WTC11 (cell line): ENCODE data around the gene SMIM29. TPM values are rescaled to one million over a fixed set of nuclear protein-coding genes. Genes with fewer than 3 reads are reported as not detected.

Source experiments
- ATAC-seq: fragments of 200-7000 bp; cut with Tn5 transposase; 2 replicates; pipeline ENCODE4 v1.10.0; 2021; ENCODE audit warnings: mild to moderate bottlenecking, moderate library complexity
- CTCF ChIA-PET: fragments of 300-600 bp; sonication (Branson Sonifier 250); formaldehyde crosslinking; loops from one replicate; lab custom pipeline; 2021; ENCODE audit warnings: antibody characterized with exemption; lab: Charles Lee
- POLR2A ChIA-PET: fragments of 350-600 bp; sonication (Branson Sonifier 250); formaldehyde crosslinking; loops from one replicate; lab custom pipeline; 2021; ENCODE audit warnings: antibody characterized with exemption; lab: Charles Lee
- DNase-seq: peaks from one replicate; pipeline ENCODE4 v3.0.0; 2021; ENCODE audit warnings: low spot score
- H3K27ac Mint-ChIP-seq: 2 replicates; pipeline ENCODE4 v1.8.0; 2021; ENCODE audit warnings: mixed read lengths
- H3K27me3 Mint-ChIP-seq: 2 replicates; pipeline ENCODE4 v1.8.0; 2021; ENCODE audit warnings: low read depth, mild to moderate bottlenecking, moderate library complexity, mixed read lengths
- H3K36me3 Mint-ChIP-seq: 2 replicates; pipeline ENCODE4 v1.8.0; 2021; ENCODE audit warnings: mixed read lengths
- H3K4me1 Mint-ChIP-seq: 2 replicates; pipeline ENCODE4 v1.8.0; 2022; ENCODE audit warnings: mixed read lengths
- H3K4me3 Mint-ChIP-seq: 2 replicates; pipeline ENCODE4 v1.8.0; 2021; ENCODE audit warnings: mild to moderate bottlenecking, moderate library complexity, mixed read lengths
- H3K9me3 Mint-ChIP-seq: 2 replicates; pipeline ENCODE4 v1.8.0; 2021; ENCODE audit warnings: mixed read lengths
- ELF4 ChIP-seq: sonication (generic); formaldehyde crosslinking; IDR thresholded peaks from 2 replicates; pipeline ENCODE4 v1.8.1; 2022; ENCODE audit warnings: low read depth, mild to moderate bottlenecking, moderate library complexity, missing genetic modification reagents
- FOXK1 ChIP-seq: sonication (generic); formaldehyde crosslinking; IDR thresholded peaks from 2 replicates; pipeline ENCODE4 v1.8.0; 2022; ENCODE audit warnings: mild to moderate bottlenecking, moderate library complexity, missing genetic modification reagents
- FOXP1 ChIP-seq: sonication (generic); formaldehyde crosslinking; IDR thresholded peaks from 2 replicates; pipeline ENCODE4 v1.8.0; 2022; ENCODE audit warnings: missing genetic modification reagents, mild to moderate bottlenecking, moderate library complexity, borderline replicate concordance
- GTF2I ChIP-seq: fragments of 250-450 bp; sonication (Bioruptor Pico); conservative IDR thresholded peaks from 2 replicates; pipeline ENCODE4 v1.4.0; 2021; ENCODE audit warnings: mild to moderate bottlenecking
- MXD4 ChIP-seq: fragments of 250-450 bp; sonication (Bioruptor Pico); IDR thresholded peaks from 2 replicates; pipeline ENCODE4 v1.8.0; 2021; ENCODE audit warnings: mild to moderate bottlenecking, moderate library complexity, borderline replicate concordance
- NR1H2 ChIP-seq: sonication (generic); formaldehyde crosslinking; IDR thresholded peaks from 2 replicates; pipeline ENCODE4 v1.9.0; 2021; ENCODE audit warnings: mild to moderate bottlenecking, moderate library complexity, missing genetic modification reagents
- PRRX2 ChIP-seq: fragments of 250-450 bp; sonication (Bioruptor Pico); IDR thresholded peaks from 2 replicates; pipeline ENCODE4 v1.8.0; 2021; ENCODE audit warnings: mild to moderate bottlenecking
- TCF7 ChIP-seq: sonication (generic); formaldehyde crosslinking; IDR thresholded peaks from 2 replicates; pipeline ENCODE4 v1.8.0; 2022; ENCODE audit warnings: mild to moderate bottlenecking, low read depth, missing genetic modification reagents, moderate library complexity
- ZNF263 ChIP-seq: sonication (generic); formaldehyde crosslinking; IDR thresholded peaks from 2 replicates; pipeline ENCODE4 v1.8.1; 2022; ENCODE audit warnings: low read depth, mild to moderate bottlenecking, moderate library complexity, missing genetic modification reagents
- ZNF423 ChIP-seq: fragments of 250-450 bp; sonication (Bioruptor Pico); IDR thresholded peaks from 2 replicates; pipeline ENCODE4 v2.1.2; 2022; ENCODE audit warnings: mild to moderate bottlenecking, moderate library complexity
- total RNA-seq: library from RNA; stranded (reverse); gene quantifications from 3 replicates; pipeline ENCODE4 v1.2.3, GENCODE V29; 2021
- TF ChIP-seq, protein P1 (sequence below): sonication (generic); formaldehyde crosslinking; conservative IDR thresholded peaks from 2 replicates; pipeline ENCODE4 v1.8.1; 2023; ENCODE audit warnings: mild to moderate bottlenecking, low read depth, missing genetic modification reagents, moderate library complexity
- TF ChIP-seq, protein P2 (sequence below): sonication (generic); formaldehyde crosslinking; IDR thresholded peaks from 2 replicates; pipeline ENCODE4 v1.8.1; 2023; ENCODE audit warnings: mild to moderate bottlenecking, missing genetic modification reagents, moderate library complexity
- TF ChIP-seq, protein P3 (sequence below): sonication (generic); formaldehyde crosslinking; IDR thresholded peaks from 2 replicates; pipeline ENCODE4 v1.8.1; 2022; ENCODE audit warnings: missing genetic modification reagents, borderline replicate concordance
- TF ChIP-seq, protein P4 (sequence below): sonication (generic); formaldehyde crosslinking; IDR thresholded peaks from 2 replicates; pipeline ENCODE4 v1.8.1; 2022; ENCODE audit warnings: mild to moderate bottlenecking, moderate library complexity, missing genetic modification reagents
- TF ChIP-seq, protein P5 (sequence below): fragments of 250-450 bp; sonication (Bioruptor Pico); IDR thresholded peaks from 2 replicates; pipeline ENCODE4 v1.9.0; 2021; ENCODE audit warnings: mild to moderate bottlenecking
- TF ChIP-seq, protein P6 (sequence below): sonication (generic); formaldehyde crosslinking; IDR thresholded peaks from 2 replicates; pipeline ENCODE4 v1.8.1; 2023; ENCODE audit warnings: mild to moderate bottlenecking, missing genetic modification reagents

The SMIM29 gene
- total RNA-seq, 1 experiment from 2014 or later, result 11.7 TPM

DNA sequence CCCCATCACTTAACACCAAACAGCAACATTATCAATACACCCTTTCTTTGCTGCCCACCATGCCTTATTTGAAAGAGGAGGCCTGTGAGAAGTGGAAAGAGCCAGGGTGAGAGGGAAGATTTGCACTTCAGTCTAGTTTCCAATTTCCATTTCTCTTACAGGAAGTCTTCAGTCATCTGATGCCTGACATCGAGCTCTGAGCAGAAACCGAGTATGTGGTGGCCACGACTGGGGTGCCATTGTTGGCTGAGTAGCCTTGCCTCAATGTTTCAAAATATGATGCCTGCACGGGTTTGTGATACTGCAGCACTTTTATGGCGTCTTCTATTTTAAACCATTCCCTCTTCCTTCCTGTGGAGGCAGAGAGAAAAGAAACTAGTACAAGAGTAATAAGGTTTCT, 39.8 kb upstream of the SMIM29 start (continued):
- TF ChIP-seq ZNF263 (CRISPR knock-in tag) (no peak), FOXK1 (CRISPR knock-in tag) (no peak), ELF4 (CRISPR knock-in tag) (no peak), TCF7 (no peak), ZNF423 (no peak), MXD4 (no peak), FOXP1 (CRISPR knock-in tag) (no peak)
- TF ChIP-seq, protein P1, sequence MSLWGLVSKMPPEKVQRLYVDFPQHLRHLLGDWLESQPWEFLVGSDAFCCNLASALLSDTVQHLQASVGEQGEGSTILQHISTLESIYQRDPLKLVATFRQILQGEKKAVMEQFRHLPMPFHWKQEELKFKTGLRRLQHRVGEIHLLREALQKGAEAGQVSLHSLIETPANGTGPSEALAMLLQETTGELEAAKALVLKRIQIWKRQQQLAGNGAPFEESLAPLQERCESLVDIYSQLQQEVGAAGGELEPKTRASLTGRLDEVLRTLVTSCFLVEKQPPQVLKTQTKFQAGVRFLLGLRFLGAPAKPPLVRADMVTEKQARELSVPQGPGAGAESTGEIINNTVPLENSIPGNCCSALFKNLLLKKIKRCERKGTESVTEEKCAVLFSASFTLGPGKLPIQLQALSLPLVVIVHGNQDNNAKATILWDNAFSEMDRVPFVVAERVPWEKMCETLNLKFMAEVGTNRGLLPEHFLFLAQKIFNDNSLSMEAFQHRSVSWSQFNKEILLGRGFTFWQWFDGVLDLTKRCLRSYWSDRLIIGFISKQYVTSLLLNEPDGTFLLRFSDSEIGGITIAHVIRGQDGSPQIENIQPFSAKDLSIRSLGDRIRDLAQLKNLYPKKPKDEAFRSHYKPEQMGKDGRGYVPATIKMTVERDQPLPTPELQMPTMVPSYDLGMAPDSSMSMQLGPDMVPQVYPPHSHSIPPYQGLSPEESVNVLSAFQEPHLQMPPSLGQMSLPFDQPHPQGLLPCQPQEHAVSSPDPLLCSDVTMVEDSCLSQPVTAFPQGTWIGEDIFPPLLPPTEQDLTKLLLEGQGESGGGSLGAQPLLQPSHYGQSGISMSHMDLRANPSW (CRISPR knock-in tag), result no peak
- TF ChIP-seq, protein P2, sequence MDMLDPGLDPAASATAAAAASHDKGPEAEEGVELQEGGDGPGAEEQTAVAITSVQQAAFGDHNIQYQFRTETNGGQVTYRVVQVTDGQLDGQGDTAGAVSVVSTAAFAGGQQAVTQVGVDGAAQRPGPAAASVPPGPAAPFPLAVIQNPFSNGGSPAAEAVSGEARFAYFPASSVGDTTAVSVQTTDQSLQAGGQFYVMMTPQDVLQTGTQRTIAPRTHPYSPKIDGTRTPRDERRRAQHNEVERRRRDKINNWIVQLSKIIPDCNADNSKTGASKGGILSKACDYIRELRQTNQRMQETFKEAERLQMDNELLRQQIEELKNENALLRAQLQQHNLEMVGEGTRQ, result no peak

DNA sequence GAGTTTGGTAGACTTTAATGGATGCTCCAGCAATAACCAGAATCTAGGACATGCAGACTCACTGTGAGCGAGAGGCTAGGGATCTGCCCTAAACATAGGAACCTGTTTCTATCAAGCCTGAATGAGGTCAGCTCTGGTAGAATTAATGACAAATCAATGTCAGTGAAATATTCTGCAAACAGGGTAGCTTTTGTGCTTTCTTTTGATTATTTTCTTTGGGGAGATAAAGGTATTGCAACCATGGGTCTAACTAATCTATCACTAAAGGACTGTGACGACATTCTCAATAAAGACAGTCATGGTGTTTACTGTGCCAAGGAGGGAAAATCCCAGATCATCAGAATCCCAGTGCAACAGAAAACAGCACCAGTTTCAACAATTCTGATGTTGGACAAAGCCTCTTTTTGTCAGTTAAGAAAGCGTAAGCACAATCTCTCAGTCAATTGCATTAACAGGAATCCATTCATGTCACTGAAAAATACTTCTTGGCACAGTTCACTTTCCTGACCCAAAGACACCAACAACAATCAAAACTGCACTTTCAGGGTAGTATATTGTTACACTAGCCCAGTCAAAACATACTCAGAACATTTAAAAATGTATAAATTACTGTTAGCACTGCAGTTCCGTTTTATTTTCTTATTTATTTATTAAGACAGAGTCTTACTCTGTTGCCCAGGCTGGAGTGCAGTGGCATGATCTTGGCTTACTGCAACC, 36.8 kb upstream of the SMIM29 start:
- no peaks in the 10 kb centered on the region for H3K27me3 Mint-ChIP-seq
- no peak for ATAC-seq
- no peak overlapping the region for H3K27ac Mint-ChIP-seq
- TF ChIP-seq GTF2I (CRISPR knock-in tag) (no peak), PRRX2 (CRISPR knock-in tag) (no peak), NR1H2 (CRISPR knock-in tag) (no peak)
- TF ChIP-seq, protein P3, sequence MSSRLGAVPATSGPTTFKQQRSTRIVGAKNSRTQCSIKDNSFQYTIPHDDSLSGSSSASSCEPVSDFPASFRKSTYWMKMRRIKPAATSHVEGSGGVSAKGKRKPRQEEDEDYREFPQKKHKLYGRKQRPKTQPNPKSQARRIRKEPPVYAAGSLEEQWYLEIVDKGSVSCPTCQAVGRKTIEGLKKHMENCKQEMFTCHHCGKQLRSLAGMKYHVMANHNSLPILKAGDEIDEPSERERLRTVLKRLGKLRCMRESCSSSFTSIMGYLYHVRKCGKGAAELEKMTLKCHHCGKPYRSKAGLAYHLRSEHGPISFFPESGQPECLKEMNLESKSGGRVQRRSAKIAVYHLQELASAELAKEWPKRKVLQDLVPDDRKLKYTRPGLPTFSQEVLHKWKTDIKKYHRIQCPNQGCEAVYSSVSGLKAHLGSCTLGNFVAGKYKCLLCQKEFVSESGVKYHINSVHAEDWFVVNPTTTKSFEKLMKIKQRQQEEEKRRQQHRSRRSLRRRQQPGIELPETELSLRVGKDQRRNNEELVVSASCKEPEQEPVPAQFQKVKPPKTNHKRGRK (CRISPR knock-in tag), result no peak
- TF ChIP-seq, protein P4, sequence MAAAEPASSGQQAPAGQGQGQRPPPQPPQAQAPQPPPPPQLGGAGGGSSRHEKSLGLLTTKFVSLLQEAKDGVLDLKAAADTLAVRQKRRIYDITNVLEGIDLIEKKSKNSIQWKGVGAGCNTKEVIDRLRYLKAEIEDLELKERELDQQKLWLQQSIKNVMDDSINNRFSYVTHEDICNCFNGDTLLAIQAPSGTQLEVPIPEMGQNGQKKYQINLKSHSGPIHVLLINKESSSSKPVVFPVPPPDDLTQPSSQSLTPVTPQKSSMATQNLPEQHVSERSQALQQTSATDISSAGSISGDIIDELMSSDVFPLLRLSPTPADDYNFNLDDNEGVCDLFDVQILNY (CRISPR knock-in tag), result no peak
- TF ChIP-seq, protein P1 (CRISPR knock-in tag), result no peak
- TF ChIP-seq, protein P5, sequence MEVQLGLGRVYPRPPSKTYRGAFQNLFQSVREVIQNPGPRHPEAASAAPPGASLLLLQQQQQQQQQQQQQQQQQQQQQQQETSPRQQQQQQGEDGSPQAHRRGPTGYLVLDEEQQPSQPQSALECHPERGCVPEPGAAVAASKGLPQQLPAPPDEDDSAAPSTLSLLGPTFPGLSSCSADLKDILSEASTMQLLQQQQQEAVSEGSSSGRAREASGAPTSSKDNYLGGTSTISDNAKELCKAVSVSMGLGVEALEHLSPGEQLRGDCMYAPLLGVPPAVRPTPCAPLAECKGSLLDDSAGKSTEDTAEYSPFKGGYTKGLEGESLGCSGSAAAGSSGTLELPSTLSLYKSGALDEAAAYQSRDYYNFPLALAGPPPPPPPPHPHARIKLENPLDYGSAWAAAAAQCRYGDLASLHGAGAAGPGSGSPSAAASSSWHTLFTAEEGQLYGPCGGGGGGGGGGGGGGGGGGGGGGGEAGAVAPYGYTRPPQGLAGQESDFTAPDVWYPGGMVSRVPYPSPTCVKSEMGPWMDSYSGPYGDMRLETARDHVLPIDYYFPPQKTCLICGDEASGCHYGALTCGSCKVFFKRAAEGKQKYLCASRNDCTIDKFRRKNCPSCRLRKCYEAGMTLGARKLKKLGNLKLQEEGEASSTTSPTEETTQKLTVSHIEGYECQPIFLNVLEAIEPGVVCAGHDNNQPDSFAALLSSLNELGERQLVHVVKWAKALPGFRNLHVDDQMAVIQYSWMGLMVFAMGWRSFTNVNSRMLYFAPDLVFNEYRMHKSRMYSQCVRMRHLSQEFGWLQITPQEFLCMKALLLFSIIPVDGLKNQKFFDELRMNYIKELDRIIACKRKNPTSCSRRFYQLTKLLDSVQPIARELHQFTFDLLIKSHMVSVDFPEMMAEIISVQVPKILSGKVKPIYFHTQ (CRISPR knock-in tag), result no peak
- TF ChIP-seq, protein P6, sequence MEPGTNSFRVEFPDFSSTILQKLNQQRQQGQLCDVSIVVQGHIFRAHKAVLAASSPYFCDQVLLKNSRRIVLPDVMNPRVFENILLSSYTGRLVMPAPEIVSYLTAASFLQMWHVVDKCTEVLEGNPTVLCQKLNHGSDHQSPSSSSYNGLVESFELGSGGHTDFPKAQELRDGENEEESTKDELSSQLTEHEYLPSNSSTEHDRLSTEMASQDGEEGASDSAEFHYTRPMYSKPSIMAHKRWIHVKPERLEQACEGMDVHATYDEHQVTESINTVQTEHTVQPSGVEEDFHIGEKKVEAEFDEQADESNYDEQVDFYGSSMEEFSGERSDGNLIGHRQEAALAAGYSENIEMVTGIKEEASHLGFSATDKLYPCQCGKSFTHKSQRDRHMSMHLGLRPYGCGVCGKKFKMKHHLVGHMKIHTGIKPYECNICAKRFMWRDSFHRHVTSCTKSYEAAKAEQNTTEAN (CRISPR knock-in tag), result no peak
- peaks cover 5% of the 10 kb centered on the region for H3K36me3 Mint-ChIP-seq
- no peak overlapping the region for H3K4me3 Mint-ChIP-seq
- no peak for DNase-seq
- no peaks in the 10 kb centered on the region for H3K4me1 Mint-ChIP-seq
- ChIA-PET POLR2A (no interaction called here), CTCF (no interaction called here)
- no peaks in the 10 kb centered on the region for H3K9me3 Mint-ChIP-seq
